Caco-2 (cell line): ENCODE data around the gene SLC44A5. TPM values are rescaled to one million over a fixed set of nuclear protein-coding genes. Genes with fewer than 3 reads are reported as not detected.

Experiments used
- BruUV-seq: library from RNA; stranded (reverse); fragments of 400-500 nt; replicated peaks from 2 replicates; lab custom pipeline; 2021; lab: Mats Ljungman, UMichigan
- CTCF ChIA-PET: fragments of 300-600 bp; sonication (Branson Sonifier 250); formaldehyde crosslinking; loops from one replicate; lab custom pipeline; 2022; ENCODE audit warnings: antibody characterized with exemption; lab: Charles Lee
- POLR2A ChIA-PET: fragments of 300-600 bp; sonication (Branson Sonifier 250); formaldehyde crosslinking; loops from one replicate; lab custom pipeline; 2022; ENCODE audit warnings: antibody characterized with exemption; lab: Charles Lee
- DNase-seq, 2 experiments: peaks; one replicate each; pipeline versions ENCODE4 v3.0.0 to v3.0.0-alpha.2; 2020 to 2022
- H3K27me3 ChIP-seq: replicated peaks from 2 replicates; pipeline ENCODE4 v1.6.0; 2011; ENCODE audit warnings: low read length; ENCODE audit not compliant: control insufficient read depth, insufficient read depth
- H3K36me3 ChIP-seq: 2 replicates; pipeline ENCODE4 v1.5.1; 2011; ENCODE audit warnings: low read length; ENCODE audit not compliant: control insufficient read depth, insufficient read depth
- H3K4me1 ChIP-seq: fragments of 250-450 bp; sonication (Bioruptor Pico); 2 replicates; pipeline ENCODE4 v1.5.1; 2020; ENCODE audit warnings: mild to moderate bottlenecking
- H3K4me3 ChIP-seq: 2 replicates; pipeline ENCODE4 v1.5.1; 2011; ENCODE audit warnings: low read depth, mild to moderate bottlenecking, control low read depth, low read length
- H3K9me3 ChIP-seq: fragments of 250-450 bp; sonication (Bioruptor Pico); 2 replicates; pipeline ENCODE4 v1.5.1; 2020; ENCODE audit warnings: mild to moderate bottlenecking, moderate library complexity
- H3K27ac Mint-ChIP-seq: one replicate; pipeline ENCODE4 v1.8.0; 2022; ENCODE audit warnings: mixed read lengths; ENCODE audit not compliant: unreplicated experiment
- H3K27me3 Mint-ChIP-seq: one replicate; pipeline ENCODE4 v1.8.0; 2022; ENCODE audit warnings: mixed read lengths; ENCODE audit not compliant: insufficient read depth, unreplicated experiment
- H3K36me3 Mint-ChIP-seq: one replicate; pipeline ENCODE4 v1.8.0; 2022; ENCODE audit warnings: mild to moderate bottlenecking, mixed read lengths; ENCODE audit not compliant: insufficient read depth, unreplicated experiment
- H3K4me1 Mint-ChIP-seq: one replicate; pipeline ENCODE4 v1.8.0; 2022; ENCODE audit warnings: low read depth, mixed read lengths; ENCODE audit not compliant: unreplicated experiment
- H3K4me3 Mint-ChIP-seq: one replicate; pipeline ENCODE4 v1.8.0; 2022; ENCODE audit warnings: mild to moderate bottlenecking, moderate library complexity, mixed read lengths; ENCODE audit not compliant: unreplicated experiment
- H3K9me3 Mint-ChIP-seq: one replicate; pipeline ENCODE4 v1.8.0; 2022; ENCODE audit warnings: mixed read lengths; ENCODE audit not compliant: unreplicated experiment
- intact Hi-C: fragments of 100-400 bp; cut with micrococcal nuclease; formaldehyde crosslinking; loops from one replicate; pipeline ENCODE4 v1.10.0; 2022; ENCODE audit not compliant: unreplicated experiment
- total RNA-seq: library from RNA; stranded (reverse); gene quantifications from 2 replicates; pipeline ENCODE4 v1.2.3, GENCODE V29; 2022
- TF ChIP-seq, protein P1 (sequence below), 2 experiments: fragments of 200-600 bp in 1 of 2; IDR thresholded peaks; 1 replicate in 1 of 2; 2 replicates in 1 of 2; pipeline versions ENCODE4 v1.5.1 to v1.8.0; 2011 to 2022; ENCODE audit warnings: antibody characterized with exemption in 1 of 2, control low read depth in 1 of 2, inconsistent platforms in 1 of 2, low read depth in 1 of 2, low read length in 1 of 2, mild to moderate bottlenecking in 1 of 2, moderate library complexity in 1 of 2; ENCODE audit not compliant: insufficient read depth in 1 of 2, severe bottlenecking in 1 of 2, unreplicated experiment in 1 of 2

SLC44A5 gene
- total RNA-seq, 1 experiment from 2014 or later = 13.6 TPM

DNA sequence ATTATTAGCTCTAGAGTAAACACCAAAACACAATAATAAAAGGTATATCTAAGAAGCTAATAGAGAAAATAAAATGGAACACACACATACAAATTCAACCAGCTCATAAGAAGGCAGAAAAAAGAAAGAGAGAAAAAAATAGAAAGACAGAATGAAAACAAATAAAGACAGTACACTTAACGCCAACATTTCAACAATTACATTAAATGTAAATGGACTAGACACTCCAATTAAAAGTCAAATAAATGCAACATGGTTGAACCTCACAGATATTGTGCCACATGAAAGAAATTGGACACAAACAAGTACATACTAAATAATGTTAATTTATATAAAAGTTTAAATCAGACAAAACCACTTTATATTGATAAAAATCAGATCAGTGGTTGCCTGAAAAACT, 56.0 kb downstream of the SLC44A5 start:
- Histone ChIP-seq H3K4me1 (peaks cover 5% of the 10 kb centered on the region; the same call in 1 of the 2 replicates), H3K36me3 (no peaks in the 10 kb centered on the region), H3K27me3 (no peaks in the 10 kb centered on the region), H3K9me3 (no peaks in the 10 kb centered on the region), H3K4me3 (no peak overlapping the region)
- Mint-ChIP-seq H3K4me1 (peaks cover 8% of the 10 kb centered on the region), H3K9me3 (peaks cover 11% of the 10 kb centered on the region), H3K27me3 (no peaks in the 10 kb centered on the region), H3K27ac (no peak overlapping the region), H3K4me3 (no peak overlapping the region), H3K36me3 (no peaks in the 10 kb centered on the region)
- no TSS peak for BruUV-seq
- TF ChIP-seq, protein P1, sequence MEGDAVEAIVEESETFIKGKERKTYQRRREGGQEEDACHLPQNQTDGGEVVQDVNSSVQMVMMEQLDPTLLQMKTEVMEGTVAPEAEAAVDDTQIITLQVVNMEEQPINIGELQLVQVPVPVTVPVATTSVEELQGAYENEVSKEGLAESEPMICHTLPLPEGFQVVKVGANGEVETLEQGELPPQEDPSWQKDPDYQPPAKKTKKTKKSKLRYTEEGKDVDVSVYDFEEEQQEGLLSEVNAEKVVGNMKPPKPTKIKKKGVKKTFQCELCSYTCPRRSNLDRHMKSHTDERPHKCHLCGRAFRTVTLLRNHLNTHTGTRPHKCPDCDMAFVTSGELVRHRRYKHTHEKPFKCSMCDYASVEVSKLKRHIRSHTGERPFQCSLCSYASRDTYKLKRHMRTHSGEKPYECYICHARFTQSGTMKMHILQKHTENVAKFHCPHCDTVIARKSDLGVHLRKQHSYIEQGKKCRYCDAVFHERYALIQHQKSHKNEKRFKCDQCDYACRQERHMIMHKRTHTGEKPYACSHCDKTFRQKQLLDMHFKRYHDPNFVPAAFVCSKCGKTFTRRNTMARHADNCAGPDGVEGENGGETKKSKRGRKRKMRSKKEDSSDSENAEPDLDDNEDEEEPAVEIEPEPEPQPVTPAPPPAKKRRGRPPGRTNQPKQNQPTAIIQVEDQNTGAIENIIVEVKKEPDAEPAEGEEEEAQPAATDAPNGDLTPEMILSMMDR (IDR thresholded peaks at IDR 0.05; ENCODE audit: insufficient read depth in 1 of 2, low read depth in 1 of 2, low read length in 1 of 2, severe bottlenecking in 1 of 2, unreplicated experiment in 1 of 2) = no peak
- CTCF ChIA-PET = no interaction called here
- POLR2A ChIA-PET = no interaction called here
- intact Hi-C loops = no loop called here
- DNase-seq = no peak

DNA sequence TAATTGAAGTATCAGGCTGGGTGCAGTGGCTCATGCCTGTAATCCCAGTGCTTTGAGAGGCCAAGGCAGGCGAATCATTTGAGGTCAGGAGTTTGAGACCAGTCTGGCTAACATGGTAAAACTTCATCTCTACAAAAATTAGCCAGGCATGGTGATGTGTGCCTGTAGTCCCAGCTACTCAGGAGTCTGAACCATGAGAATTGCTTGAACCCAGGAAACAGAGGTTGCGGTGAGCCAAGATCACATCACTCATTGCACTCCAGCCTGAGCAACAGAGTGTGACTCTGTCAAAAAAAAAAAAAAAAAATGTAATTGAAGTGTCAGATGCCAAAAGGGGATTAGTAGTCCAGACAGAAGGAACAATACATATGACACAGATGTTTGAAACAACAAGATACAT, 56.7 kb downstream of the SLC44A5 start:
- intact Hi-C loops = no loop called here
- ChIA-PET POLR2A (interaction anchor here (0.6 kb wide), 1 partner anchor 71 kb away, joined by 3 read pairs; no protein-coding TSS in a partner anchor), CTCF (no interaction called here)
- no peaks in the 10 kb centered on the region for H3K9me3 ChIP-seq
- no peak for DNase-seq
- Mint-ChIP-seq H3K9me3 (peaks cover 11% of the 10 kb centered on the region), H3K36me3 (no peaks in the 10 kb centered on the region), H3K4me1 (peaks cover 4% of the 10 kb centered on the region), H3K4me3 (no peak overlapping the region), H3K27ac (no peak overlapping the region), H3K27me3 (no peaks in the 10 kb centered on the region)
- H3K36me3 ChIP-seq = no peaks in the 10 kb centered on the region
- no peaks in the 10 kb centered on the region for H3K27me3 ChIP-seq
- H3K4me3 ChIP-seq = no peak overlapping the region
- no TSS peak for BruUV-seq
- no peaks in the 10 kb centered on the region; the same call in 1 of the 2 replicates for H3K4me1 ChIP-seq
- TF ChIP-seq, protein P1 (IDR thresholded peaks at IDR 0.05; ENCODE audit: insufficient read depth in 1 of 2, low read depth in 1 of 2, low read length in 1 of 2, severe bottlenecking in 1 of 2, unreplicated experiment in 1 of 2) = no peak

DNA sequence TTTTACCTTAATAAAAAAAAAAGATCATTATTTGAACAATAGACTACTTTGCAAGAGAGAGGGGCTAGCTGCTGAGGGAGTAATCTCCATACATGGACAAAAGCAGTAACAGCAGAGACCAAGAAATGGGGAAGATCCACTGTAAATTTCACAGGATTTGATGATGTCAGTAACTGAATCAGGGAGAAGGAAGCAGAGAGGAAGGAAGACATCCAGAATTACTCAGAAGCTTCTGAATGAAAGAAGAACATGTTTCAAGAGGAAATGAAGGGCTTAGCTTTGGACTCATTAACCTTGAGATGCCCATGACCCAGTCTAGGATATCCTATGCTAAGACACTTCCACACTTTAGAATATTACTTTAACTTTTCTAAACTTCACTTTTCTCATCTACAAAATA, 60.4 kb downstream of the SLC44A5 start:
- H3K27me3 ChIP-seq = no peaks in the 10 kb centered on the region
- Mint-ChIP-seq H3K27ac (no peak overlapping the region), H3K36me3 (no peaks in the 10 kb centered on the region), H3K27me3 (no peaks in the 10 kb centered on the region), H3K9me3 (peaks cover 11% of the 10 kb centered on the region), H3K4me3 (no peak overlapping the region), H3K4me1 (no peaks in the 10 kb centered on the region)
- ChIA-PET POLR2A (no interaction called here), CTCF (no interaction called here)
- no peaks in the 10 kb centered on the region for H3K9me3 ChIP-seq
- intact Hi-C loops = no loop called here
- DNase-seq = no peak
- no peak overlapping the region for H3K4me3 ChIP-seq
- no peaks in the 10 kb centered on the region for H3K36me3 ChIP-seq
- TF ChIP-seq, protein P1 (IDR thresholded peaks at IDR 0.05; ENCODE audit: insufficient read depth in 1 of 2, low read depth in 1 of 2, low read length in 1 of 2, severe bottlenecking in 1 of 2, unreplicated experiment in 1 of 2) = no peak
- no TSS peak for BruUV-seq
- no peaks in the 10 kb centered on the region for H3K4me1 ChIP-seq
